ENCODE results near the gene RAB41.
"Not testable (repeated sequence)": the region's sequence is repeated elsewhere in the genome, so short reads cannot be mapped to it uniquely, and the experiment has no call there.

DNA sequence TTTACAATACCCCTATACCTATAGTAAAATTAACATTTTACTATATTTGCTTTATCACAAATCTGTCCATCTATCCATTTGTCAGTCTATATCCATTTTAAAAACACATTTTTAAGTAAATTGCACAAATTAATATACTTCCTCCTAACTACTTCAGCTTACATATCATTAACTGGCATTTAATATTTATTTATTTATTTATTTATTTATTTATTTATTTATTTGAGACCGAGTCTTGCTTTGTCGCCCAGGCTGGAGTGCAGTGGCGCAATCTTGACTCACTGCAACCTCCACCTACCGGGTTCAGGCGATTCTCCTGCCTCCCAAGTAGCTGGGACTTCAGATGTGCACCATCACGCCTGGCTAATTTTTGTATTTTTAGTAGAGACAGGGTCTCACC, 41.7 kb downstream of the RAB41 start:
- not testable (repeated sequence) for TF ChIP-seq CTCF, EZH2 (IDR thresholded peaks at IDR 0.05)
